ENCODE results near the gene B4GALNT4.
A peak's percentile ranks its signal among the peaks of the same experiment; 100 is the strongest.
"Not testable (repeated sequence)": the region's sequence is repeated elsewhere in the genome, so short reads cannot be mapped to it uniquely, and the experiment has no call there.

The B4GALNT4 gene

GRCh38 chr11:373716-374551 is 4.6 kb downstream of the B4GALNT4 start:
- DNase-seq: peak in 29 of 51 donors; percentile 23 to 79 (median 54)

- DNase-seq: no peak
These were observed 6.0 kb downstream of the B4GALNT4 start for GRCh38 chr11:375065-376025.

DNA sequence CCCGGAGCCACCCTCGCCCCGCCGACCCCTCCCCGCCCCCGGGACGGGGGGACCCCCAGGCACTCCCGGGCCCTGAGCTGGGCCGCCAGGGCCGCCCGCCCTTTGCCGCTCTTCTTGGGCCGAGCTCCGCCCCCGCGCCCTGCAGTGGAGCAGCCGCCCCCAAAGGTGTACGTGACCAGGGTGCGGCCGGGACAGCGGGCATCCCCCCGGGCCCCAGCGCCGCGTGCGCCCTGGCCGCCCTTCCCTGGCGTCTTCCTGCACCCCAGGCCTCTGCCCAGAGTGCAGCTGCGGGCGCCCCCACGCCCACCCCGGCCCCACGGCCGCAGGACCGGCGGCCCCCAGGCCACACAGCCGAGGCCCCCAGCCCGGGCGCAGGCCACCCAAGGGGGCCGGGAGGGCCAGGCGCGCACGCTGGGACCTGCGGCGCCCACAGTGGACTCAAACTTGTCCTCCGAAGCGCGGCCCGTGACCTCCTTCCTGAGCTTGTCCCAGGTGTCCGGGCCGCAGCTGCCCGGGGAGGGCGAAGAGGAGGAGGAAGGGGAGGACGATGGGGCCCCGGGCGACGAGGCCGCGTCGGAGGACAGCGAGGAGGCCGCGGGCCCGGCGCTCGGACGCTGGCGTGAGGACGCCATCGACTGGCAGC is 7.4 kb downstream of the B4GALNT4 start:
- DNase-seq: no peak

DNA sequence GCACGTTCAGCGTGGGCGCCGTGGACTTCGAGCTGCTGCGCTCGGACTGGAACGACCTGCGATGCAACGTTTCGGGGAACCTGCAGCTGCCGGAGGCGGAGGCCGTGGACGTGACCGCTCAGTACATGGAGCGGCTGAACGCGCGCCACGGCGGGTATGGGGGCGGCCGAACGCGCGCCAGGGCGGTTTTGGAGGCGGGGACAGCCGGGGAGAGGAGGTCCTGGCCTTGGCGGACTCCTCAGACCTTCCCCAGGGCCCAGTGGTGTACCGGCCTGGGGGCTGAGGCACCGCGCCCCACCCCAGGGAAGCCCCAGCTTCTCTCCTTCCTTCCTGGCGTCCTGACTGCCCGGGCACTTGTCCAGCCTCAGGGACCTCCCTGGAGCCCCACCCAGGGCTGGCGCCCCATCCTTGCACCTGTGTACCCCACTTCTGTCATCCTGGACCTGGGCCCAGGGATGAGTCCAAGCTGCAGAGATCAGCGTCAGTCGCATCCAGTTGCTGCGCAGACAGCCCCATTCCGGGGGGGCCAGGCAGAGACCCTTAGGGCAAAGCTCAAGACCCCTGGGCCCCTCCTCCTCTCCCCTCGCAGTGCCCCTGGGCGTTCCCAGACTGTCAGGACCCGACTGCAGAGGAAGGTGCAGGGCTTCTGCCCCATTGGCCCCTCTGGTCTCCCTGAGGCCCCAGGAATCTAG is 8.0 kb downstream of the B4GALNT4 start:
- no peak for DNase-seq

- no peak for DNase-seq
These were observed 8.7 kb downstream of the B4GALNT4 start for GRCh38 chr11:377883-378500.

DNA sequence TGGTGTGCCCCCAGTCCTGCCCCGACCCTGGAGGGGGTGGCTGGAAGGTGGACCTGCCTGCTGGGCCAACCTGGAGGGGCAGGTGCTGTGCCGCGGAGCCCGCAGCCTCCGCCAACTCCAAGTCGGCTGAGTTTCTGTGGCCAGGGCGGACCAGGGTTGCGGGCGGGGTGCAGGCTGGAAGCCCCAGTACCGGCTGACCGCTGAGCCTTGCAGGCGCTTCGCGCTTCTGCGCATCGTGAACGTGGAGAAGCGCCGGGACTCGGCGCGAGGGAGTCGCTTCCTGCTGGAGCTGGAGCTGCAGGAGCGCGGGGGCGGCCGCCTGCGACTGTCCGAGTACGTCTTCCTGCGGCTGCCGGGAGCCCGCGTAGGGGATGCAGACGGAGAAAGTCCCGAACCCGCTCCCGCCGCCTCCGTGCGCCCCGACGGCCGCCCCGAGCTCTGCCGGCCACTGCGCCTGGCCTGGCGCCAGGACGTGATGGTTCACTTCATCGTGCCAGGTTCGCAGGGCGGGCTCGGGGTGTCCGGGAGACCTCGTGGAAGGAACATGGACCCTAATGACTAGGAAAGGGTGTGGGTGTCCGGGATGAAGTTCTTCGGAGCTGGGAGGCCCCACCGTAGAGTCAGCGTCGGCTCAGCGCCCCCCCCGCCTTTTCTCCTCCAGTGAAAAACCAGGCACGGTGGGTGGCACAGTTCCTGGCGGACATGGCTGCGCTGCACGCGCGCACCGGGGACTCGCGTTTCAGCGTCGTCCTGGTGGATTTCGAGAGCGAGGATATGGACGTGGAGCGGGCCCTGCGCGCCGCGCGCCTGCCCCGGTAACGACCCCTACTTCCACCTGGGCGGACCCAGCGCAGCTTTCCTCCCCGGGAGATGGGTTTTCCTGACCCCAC is 10.2 kb downstream of the B4GALNT4 start:
- DNase-seq: no peak

DNA sequence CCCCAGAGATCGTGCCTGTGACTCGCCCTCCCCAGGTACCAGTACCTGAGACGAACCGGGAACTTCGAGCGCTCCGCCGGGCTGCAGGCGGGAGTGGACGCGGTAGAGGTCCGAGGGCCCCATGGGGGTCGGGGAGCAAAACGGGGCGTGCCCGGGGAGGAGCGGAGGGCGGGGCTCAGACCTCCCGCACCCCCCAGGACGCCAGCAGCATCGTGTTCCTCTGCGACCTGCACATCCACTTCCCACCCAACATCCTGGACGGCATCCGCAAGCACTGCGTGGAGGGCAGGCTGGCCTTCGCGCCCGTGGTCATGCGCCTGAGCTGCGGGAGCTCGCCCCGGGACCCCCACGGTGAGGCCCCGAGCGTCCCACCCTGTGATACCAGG is 10.8 kb downstream of the B4GALNT4 start:
- DNase-seq: no peak

GRCh38 chr11:380491-380890 is 11.2 kb downstream of the B4GALNT4 start:
- no peak for DNase-seq

DNA sequence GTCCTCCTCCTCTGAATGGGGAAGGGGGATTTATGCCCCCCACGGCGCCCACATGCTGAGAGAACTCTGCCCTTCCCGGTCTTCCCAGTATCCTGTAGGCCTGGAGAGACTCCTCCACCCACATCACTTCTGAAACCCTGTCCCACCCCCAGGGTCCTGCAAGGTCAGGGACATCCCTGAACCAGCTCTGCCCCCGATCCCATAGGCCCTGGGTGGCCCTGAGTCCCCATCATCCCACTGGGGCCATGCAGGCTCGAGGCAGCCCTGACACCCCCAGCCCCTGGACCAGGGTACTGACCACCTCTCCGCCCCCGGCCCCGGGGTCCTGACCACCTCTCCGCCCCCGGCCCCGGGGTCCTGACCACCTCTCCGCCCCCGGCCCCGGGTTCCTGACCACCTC is 11.7 kb downstream of the B4GALNT4 start:
- DNase-seq: no peak

DNA sequence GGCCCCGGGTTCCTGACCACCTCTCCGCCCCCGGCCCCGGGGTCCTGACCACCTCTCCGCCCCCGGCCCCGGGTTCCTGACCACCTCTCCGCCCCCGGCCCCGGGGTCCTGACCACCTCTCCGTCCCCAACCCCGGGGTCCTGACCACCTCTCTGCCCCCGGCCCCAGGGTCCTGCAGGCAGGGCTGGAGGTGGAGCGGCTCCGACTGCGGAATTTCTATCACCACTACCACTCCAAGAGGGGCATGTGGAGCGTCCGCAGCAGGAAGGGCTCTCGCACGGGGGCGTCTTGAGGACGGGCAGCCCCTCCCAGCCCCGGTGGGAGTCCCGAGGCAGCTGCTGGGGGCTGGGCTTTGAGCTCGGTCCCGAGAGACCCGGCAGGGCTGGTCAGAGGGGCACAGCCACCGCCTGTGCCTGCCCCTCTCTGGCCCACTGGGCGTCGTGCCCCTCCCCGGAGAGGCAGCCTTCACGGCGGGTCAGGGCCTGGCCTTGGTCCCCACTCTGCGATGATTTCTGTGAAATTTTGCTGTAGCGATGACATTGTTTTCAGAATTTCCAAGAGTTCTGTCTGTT is 12.3 kb downstream of the B4GALNT4 start:
- DNase-seq: no peak

DNA sequence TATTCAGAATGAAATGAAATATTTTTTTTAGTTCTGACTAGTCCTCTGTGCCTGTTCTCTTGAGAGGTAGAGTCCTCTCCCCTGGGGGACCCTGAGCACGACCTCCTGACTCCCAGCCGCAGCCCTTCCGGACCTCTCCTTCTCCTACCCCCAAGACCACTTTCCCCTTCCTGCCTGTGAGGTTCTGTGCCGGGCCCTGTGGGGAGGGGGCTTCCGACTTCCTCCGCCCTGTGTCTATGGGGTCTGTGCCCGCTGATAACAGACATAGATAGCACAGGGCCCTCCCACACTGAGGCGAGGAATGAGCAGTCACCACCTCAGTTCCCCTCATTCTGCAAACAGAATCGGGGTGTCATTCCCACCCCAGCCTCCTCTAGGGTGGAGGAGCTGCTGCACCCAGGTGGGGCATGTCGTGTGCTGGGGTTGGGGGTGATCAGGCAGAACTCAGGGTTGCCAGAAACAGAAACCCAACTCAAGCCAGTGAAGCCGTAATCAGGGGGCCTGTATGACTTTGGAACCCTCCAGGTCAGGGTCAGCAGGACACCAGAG is 12.9 kb downstream of the B4GALNT4 start:
- no peak for DNase-seq

GRCh38 chr11:383431-383830 is 14.1 kb downstream of the B4GALNT4 start:
- no peak for DNase-seq

GRCh38 chr11:384511-384910 is 15.2 kb downstream of the B4GALNT4 start:
- DNase-seq: no peak

DNA sequence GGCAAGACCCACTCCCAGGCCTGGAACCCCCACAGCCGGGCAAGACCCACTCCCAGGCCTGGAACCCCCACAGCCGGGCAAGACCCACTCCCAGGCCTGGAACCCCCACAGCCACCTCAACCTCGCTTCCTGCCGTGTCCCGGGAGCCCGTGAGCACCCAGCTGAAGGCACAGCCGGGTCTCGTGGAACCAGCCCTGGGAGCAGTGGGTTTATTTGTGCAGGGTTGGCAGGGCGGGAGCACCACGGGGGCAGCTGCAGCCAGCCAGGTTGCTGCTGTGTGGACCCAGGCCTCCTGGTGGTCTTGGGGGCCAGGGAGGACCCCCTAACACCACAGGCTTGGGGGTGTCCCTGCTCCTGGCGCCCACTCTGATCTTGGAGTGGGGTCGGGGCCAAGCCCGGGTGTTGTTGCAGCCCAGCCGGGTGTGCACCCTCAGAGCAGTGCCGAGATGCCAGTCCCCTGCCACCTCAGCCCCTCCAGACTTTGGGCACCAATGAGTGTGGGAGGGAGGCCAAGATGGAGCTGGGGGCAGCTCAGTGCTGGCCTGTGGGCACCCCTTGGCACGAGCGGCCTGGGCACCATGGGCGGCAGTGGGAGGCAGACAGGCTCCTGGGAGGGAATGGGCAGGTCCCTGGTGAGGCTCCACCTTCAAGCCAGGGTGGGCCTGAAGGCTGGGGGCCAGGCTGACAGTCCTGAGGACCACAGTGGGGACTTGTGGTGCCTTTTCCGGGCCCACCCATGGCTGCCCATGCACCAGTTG is 16.5 kb downstream of the B4GALNT4 start:
- no peak for DNase-seq

GRCh38 chr11:386483-386882 is 17.2 kb downstream of the B4GALNT4 start:
- DNase-seq: no peak

- no peak for DNase-seq
These were observed 18.0 kb downstream of the B4GALNT4 start for GRCh38 chr11:387193-387793.

DNA sequence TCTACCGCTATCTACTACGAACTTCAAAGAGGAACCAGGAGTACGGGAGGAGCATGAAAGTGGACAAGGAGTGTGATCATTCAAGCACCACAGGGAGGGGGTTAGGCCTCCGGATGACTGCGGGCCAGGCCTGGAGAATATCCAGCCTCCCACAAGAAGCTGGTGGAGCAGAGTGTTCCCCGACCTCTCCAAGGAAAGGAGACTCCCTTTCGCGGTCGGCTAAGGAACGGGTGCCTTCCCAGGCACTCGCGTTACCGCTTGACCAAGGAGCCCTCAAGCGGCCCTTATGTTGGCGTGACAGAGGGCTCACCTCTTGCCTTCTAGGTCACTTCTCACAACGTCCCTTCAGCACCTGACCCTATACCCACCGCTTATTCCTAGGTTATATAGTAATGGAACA is 20.1 kb downstream of the B4GALNT4 start:
- not testable (repeated sequence) for DNase-seq

DNA sequence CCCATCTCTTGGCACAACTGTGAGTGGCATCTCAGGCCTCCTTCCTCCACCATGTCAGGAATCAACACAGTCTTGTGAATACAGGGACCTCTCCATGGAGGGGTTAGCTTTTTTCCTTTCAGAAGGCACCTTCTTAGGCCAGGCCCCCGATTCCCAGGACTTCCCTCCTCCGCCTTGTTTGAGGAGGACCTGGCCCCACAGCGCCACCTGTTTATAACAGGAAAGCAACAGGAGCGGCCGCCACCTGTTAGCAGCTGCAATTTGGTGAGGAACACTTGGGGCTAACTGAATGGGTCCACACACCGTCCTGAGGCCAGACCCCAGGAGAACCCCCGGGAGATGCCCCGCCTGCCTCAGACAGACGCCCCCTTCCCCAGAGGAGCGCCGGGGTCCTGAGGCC is 20.9 kb downstream of the B4GALNT4 start:
- no peak for DNase-seq

Measured in hypothalamus (tissue), 51 donors.